Measurements from ENCODE around the gene GREB1.

The GREB1 gene

DNA sequence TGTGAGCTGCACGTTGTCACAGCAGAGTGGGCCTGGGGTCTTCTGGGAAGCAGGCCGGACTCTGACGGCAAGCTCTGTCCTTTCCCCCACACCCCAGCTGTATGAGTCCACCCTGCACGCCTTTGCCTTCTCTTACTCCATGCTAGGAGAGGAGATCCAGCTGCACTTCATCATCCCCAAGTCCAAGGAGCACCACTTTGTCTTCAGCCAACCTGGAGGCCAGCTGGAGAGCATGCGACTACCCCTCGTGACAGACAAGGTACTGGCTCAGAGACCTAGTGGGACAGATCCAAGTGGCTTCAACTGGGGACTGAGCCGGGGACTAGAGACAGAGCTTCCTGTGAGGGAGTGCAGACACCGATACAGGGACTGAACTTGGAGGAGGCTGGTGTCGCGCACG lies 96.0 kb downstream of the GREB1 start:
- DNase-seq (ENCODE audit: low read depth, low spot score) = no peak
- TF ChIP-seq CTCF (IDR thresholded peaks at IDR 0.05; ENCODE audit: low read depth, low read length) = no peak
- in situ Hi-C loops (cut with HindIII; ENCODE audit: low sequenced_read_pairs) = no loop called here
- no peak overlapping the region for H3K4me3 ChIP-seq (ENCODE audit: low read depth, low read length)

DNA sequence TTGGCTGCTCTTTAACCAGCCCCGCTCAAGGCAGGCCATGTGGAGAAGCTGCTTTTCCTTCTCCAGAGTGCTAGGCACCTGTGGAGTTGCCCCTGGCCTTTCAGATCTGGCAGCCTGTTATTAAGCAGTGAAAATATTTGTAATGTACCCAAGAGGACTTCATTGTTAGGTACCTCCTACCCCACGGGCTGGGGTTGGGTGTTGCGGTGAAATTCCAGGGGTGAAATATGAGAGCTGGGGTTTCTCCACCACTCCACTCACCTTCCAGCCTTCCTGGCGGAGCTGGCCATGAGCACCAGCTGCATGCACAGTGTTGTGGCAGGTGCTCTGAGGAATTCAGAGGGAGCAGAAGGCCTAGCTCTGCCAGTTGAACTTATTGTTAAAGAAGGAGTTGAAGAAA lies 97.0 kb downstream of the GREB1 start:
- DNase-seq (ENCODE audit: low read depth, low spot score) = no peak
- in situ Hi-C loops (cut with HindIII; ENCODE audit: low sequenced_read_pairs) = no loop called here
- TF ChIP-seq CTCF (IDR thresholded peaks at IDR 0.05; ENCODE audit: low read depth, low read length) = no peak
- H3K4me3 ChIP-seq (ENCODE audit: low read depth, low read length) = no peak overlapping the region

- no peak for DNase-seq (ENCODE audit: low read depth, low spot score)
- no peak overlapping the region for H3K4me3 ChIP-seq (ENCODE audit: low read depth, low read length)
- TF ChIP-seq CTCF (IDR thresholded peaks at IDR 0.05; ENCODE audit: low read depth, low read length) = no peak
- in situ Hi-C loops (cut with HindIII; ENCODE audit: low sequenced_read_pairs) = no loop called here
Measured at GRCh38 chr2:11631462-11631861, 97.6 kb downstream of the GREB1 start.

- H3K4me3 ChIP-seq (ENCODE audit: low read depth, low read length) = no peak overlapping the region
- in situ Hi-C loops (cut with HindIII; ENCODE audit: low sequenced_read_pairs) = no loop called here
- no peak for DNase-seq (ENCODE audit: low read depth, low spot score)
- TF ChIP-seq CTCF (IDR thresholded peaks at IDR 0.05; ENCODE audit: low read depth, low read length) = no peak
Measured at GRCh38 chr2:11633923-11634478, 100.2 kb downstream of the GREB1 start.

- TF ChIP-seq CTCF (IDR thresholded peaks at IDR 0.05; ENCODE audit: low read depth, low read length) = no peak
- DNase-seq (ENCODE audit: low read depth, low spot score) = no peak
- in situ Hi-C loops (cut with HindIII; ENCODE audit: low sequenced_read_pairs) = no loop called here
- H3K4me3 ChIP-seq (ENCODE audit: low read depth, low read length) = no peak overlapping the region
Measured at GRCh38 chr2:11634584-11634983, 100.7 kb downstream of the GREB1 start.

DNA sequence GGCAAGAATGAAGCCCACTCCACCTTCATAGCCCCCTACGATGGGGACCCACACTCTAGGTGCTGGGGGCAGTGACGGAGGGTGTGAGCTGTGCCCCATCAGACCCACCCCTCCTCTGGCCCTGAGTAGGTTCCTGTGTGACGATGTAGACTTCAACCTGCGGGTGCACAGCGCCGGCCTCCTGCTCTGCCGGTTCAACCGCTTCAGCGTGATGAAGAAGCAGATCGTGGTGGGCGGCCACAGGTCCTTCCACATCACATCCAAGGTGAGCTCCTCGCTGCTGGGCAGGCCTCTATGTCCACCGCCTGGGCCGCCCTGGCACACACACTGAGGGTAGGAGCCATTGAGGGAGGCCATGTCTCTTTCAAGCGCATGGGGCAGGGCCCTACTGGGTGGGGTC lies 101.3 kb downstream of the GREB1 start:
- DNase-seq (ENCODE audit: low read depth, low spot score) = no peak
- H3K4me3 ChIP-seq (ENCODE audit: low read depth, low read length) = no peak overlapping the region
- no peak for TF ChIP-seq CTCF (IDR thresholded peaks at IDR 0.05; ENCODE audit: low read depth, low read length)
- in situ Hi-C loops (cut with HindIII; ENCODE audit: low sequenced_read_pairs) = no loop called here
